Cardiac fibroblast (primary cell): ENCODE measurements around the gene CDHR2.

Source experiments
- DNase-seq, 2 donors: peaks; one replicate each; pipeline versions ENCODE4 v3.0.0 to v3.0.0-alpha.2; 2010; ENCODE audit warnings: low read depth in 2 of 2
- H3K4me3 ChIP-seq, 2 donors: replicated peaks in 1 of 2; 1 replicate in 1 of 2; 2 replicates in 1 of 2; pipeline ENCODE4 v1.5.1; 2011; ENCODE audit warnings: low read depth in 2 of 2, low read length in 2 of 2, mild to moderate bottlenecking in 2 of 2, moderate library complexity in 1 of 2
- CTCF ChIP-seq: IDR thresholded peaks from one replicate; pipeline ENCODE4 v1.5.1; 2011; ENCODE audit warnings: low read depth, mild to moderate bottlenecking, low read length, inconsistent platforms

CDHR2 gene

GRCh38 chr5:176619203-176619568, 70.0 kb downstream of the CDHR2 start:
- peak; percentile 51 for TF ChIP-seq CTCF
- DNase-seq, result peak; percentile 82 to 88
- H3K4me3 ChIP-seq, result peak overlapping the region in 1 of 2 donors; percentile 8

- no peak for TF ChIP-seq CTCF
- H3K4me3 ChIP-seq, result peak overlapping the region in 1 of 2 donors; percentile 8
- no peak for DNase-seq
These were observed 70.6 kb downstream of the CDHR2 start for GRCh38 chr5:176619569-176620332.

- peak; percentile 21 to 30 for DNase-seq
- TF ChIP-seq CTCF, result no peak
- peak overlapping the region in 1 of 2 donors; percentile 5 for H3K4me3 ChIP-seq
These were observed 71.3 kb downstream of the CDHR2 start for GRCh38 chr5:176620333-176620981.

- no peak for TF ChIP-seq CTCF
- DNase-seq, result peak in 1 of 2 donors; percentile 41
- H3K4me3 ChIP-seq, result no peak overlapping the region
These were observed 72.5 kb downstream of the CDHR2 start for GRCh38 chr5:176621661-176622079.

- no peak for TF ChIP-seq CTCF
- no peak overlapping the region for H3K4me3 ChIP-seq
- DNase-seq, result no peak
These were observed 75.0 kb downstream of the CDHR2 start for GRCh38 chr5:176624142-176624541.

GRCh38 chr5:176624938-176625337, 75.8 kb downstream of the CDHR2 start:
- DNase-seq, result no peak
- no peak for TF ChIP-seq CTCF
- H3K4me3 ChIP-seq, result no peak overlapping the region
